HG03108 (cell line): ENCODE measurements around the gene MAZ.

Experiments used
- ATAC-seq: cut with Tn5 transposase; IDR thresholded peaks from one replicate; pipeline ENCODE4 v1.9.1; 2021; ENCODE audit warnings: moderate library complexity; ENCODE audit not compliant: unreplicated experiment

Gene MAZ

GRCh38 chr16:29809031-29809747 is 2.9 kb downstream of the MAZ start:
- no peak for ATAC-seq

- no peak for ATAC-seq
Observed at GRCh38 chr16:29809850-29810698, 3.7 kb downstream of the MAZ start.

- no peak for ATAC-seq
Observed at GRCh38 chr16:29810699-29811169, 4.4 kb downstream of the MAZ start.

GRCh38 chr16:29811170-29811895 is 5.0 kb downstream of the MAZ start:
- ATAC-seq = peak; percentile 39

GRCh38 chr16:29811896-29812665 is 5.8 kb downstream of the MAZ start, which contains the start of gene PRRT2:
Gene PRRT2, plus strand, starts transcription at chr16:29812193. Its CDS starts 862 bp downstream, at chr16:29813055.
- no peak for ATAC-seq

GRCh38 chr16:29812754-29813643 is 6.7 kb downstream of the MAZ start:
- ATAC-seq = no peak

GRCh38 chr16:29813644-29814562 is 7.6 kb downstream of the MAZ start:
- ATAC-seq = no peak

- ATAC-seq = no peak
Observed at GRCh38 chr16:29814592-29814991, 8.3 kb downstream of the MAZ start.

- ATAC-seq = no peak
Observed at GRCh38 chr16:29815032-29815721, 8.8 kb downstream of the MAZ start.

GRCh38 chr16:29815793-29816693 is 9.7 kb downstream of the MAZ start, which contains the start of gene PAGR1:
Gene PAGR1, plus strand, starts transcription at chr16:29816152. Its CDS starts 374 bp downstream, at chr16:29816526.
- peak; percentile 38 for ATAC-seq

GRCh38 chr16:29816694-29817441 is 10.5 kb downstream of the MAZ start:
- peak; percentile 5 for ATAC-seq

GRCh38 chr16:29818082-29818481 is 11.8 kb downstream of the MAZ start:
- no peak for ATAC-seq

GRCh38 chr16:29819506-29819905 is 13.2 kb downstream of the MAZ start:
- no peak for ATAC-seq

- ATAC-seq = peak; percentile 25
Observed at GRCh38 chr16:29820271-29820701, 14.0 kb downstream of the MAZ start, which contains the start of gene MVP. Gene MVP, plus strand, starts transcription at chr16:29820462. Its CDS starts 10,088 bp downstream, at chr16:29830550.

GRCh38 chr16:29820730-29821642 is 14.7 kb downstream of the MAZ start:
- ATAC-seq = peak; percentile 39
